Body of pancreas (tissue), 4 donors: Measurements from ENCODE around the gene FBXO21. TPM values are rescaled to one million over a fixed set of nuclear protein-coding genes. Genes with fewer than 3 reads are reported as not detected.
"Not testable (repeated sequence)": the region's sequence is repeated elsewhere in the genome, so short reads cannot be mapped to it uniquely, and the experiment has no call there.

Experiments
- ATAC-seq: fragments of 150-250 bp; one replicate; pipeline ENCODE4 v1.9.1; 2016
- DNase-seq, 4 donors: peaks; one replicate each; pipeline ENCODE4 v3.0.0-alpha.2; 2019
- H3K27ac ChIP-seq, 4 donors: fragments of 200-600 bp; sonication (generic); 1 replicate in 3 of 4; 2 replicates in 1 of 4; pipeline versions ENCODE4 v1.5.1 to v1.6.1; 2016 to 2019; ENCODE audit warnings: mild to moderate bottlenecking in 1 of 4, mixed read lengths in 1 of 4, moderate library complexity in 1 of 4
- H3K27me3 ChIP-seq, 2 donors: fragments of 200-600 bp; sonication (generic); one replicate each; pipeline ENCODE4 v1.6.0; 2016; ENCODE audit warnings: mild to moderate bottlenecking in 1 of 2
- H3K36me3 ChIP-seq, 2 donors: fragments of 200-600 bp; sonication (generic); replicated peaks in 1 of 2; 2 replicates each; pipeline ENCODE4 v1.5.1; 2016; ENCODE audit warnings: low read depth in 2 of 2; ENCODE audit not compliant: insufficient read depth in 1 of 2
- H3K4me1 ChIP-seq: fragments of 200-600 bp; sonication (generic); one replicate; pipeline ENCODE4 v1.6.0; 2016
- H3K4me3 ChIP-seq, 2 donors: fragments of 200-600 bp; sonication (generic); 1 replicate in 1 of 2; 2 replicates in 1 of 2; pipeline ENCODE4 v1.5.1; 2016 to 2019
- H3K9me3 ChIP-seq, 3 donors: fragments of 200-600 bp; sonication (generic); 1 replicate in 2 of 3; 2 replicates in 1 of 3; pipeline ENCODE4 v1.5.1; 2016
- POLR2A ChIP-seq, 3 donors: fragments of 450-650 bp; IDR thresholded peaks; one replicate each; pipeline ENCODE4 v1.6.1; 2016; ENCODE audit warnings: antibody characterized with exemption in 3 of 3, mild to moderate bottlenecking in 2 of 3
- WGBS, 2 donors: methylation state at CpG; one replicate each; pipeline ENCODE4 v1.1.5; 2017; 5-methylcytosine and 5-hydroxymethylcytosine counted together
- intact Hi-C: fragments of 100-400 bp; cut with DNase I; formaldehyde crosslinking; loops from one replicate; pipeline ENCODE4 v1.15.1; 2023
- total RNA-seq, 2 donors: library from RNA; depleted of rRNA; stranded (reverse); fragments of >200 nt; gene quantifications; one replicate each; pipeline ENCODE4 v1.1.0, GENCODE V29; 2016
- TF ChIP-seq, protein P1 (sequence below), 7 experiments: fragments of 450-650 bp in 4 of 7; fragments of 200-600 bp in 3 of 7; sonication (generic) in 3 of 7; IDR thresholded peaks; one replicate each; pipeline ENCODE4 v1.5.1; 2016 to 2019; ENCODE audit warnings: antibody characterized with exemption in 7 of 7

The FBXO21 gene
- total RNA-seq, 2 donors from 2014 or later: 43.6 to 76.5 TPM

DNA sequence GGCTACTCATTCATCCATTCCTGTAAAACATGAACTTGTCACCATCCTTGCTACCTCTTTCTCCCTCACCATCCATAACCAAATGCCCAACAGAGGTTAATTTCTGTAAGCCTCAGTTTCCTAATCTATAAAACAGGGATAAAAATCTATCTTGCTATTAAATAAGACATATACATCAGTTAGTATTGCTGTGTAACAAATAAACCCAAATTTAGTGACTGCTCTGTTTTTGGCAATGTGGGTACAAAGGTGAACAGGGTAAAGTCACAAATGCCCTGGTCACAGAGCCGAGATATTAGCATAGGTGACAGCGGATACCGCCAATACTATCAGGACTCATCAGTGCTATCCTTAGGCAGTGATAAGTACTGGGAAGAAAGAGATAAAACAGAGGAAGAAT lies 3.6 kb upstream of the FBXO21 start:
- DNase-seq: no peak
- no peaks in the 10 kb centered on the region for H3K36me3 ChIP-seq
- intact Hi-C loops: no loop called here
- peaks cover 13% of the 10 kb centered on the region for H3K4me1 ChIP-seq
- H3K27ac ChIP-seq: no peak overlapping the region
- H3K27me3 ChIP-seq: no peaks in the 10 kb centered on the region
- no peaks in the 10 kb centered on the region for H3K9me3 ChIP-seq
- 77 to 100% methylated on average over 3 of the region's 3 CpGs for WGBS, 2 donors
- no peak for TF ChIP-seq POLR2A (IDR thresholded peaks at IDR 0.05)
- TF ChIP-seq, protein P1, sequence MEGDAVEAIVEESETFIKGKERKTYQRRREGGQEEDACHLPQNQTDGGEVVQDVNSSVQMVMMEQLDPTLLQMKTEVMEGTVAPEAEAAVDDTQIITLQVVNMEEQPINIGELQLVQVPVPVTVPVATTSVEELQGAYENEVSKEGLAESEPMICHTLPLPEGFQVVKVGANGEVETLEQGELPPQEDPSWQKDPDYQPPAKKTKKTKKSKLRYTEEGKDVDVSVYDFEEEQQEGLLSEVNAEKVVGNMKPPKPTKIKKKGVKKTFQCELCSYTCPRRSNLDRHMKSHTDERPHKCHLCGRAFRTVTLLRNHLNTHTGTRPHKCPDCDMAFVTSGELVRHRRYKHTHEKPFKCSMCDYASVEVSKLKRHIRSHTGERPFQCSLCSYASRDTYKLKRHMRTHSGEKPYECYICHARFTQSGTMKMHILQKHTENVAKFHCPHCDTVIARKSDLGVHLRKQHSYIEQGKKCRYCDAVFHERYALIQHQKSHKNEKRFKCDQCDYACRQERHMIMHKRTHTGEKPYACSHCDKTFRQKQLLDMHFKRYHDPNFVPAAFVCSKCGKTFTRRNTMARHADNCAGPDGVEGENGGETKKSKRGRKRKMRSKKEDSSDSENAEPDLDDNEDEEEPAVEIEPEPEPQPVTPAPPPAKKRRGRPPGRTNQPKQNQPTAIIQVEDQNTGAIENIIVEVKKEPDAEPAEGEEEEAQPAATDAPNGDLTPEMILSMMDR (IDR thresholded peaks at IDR 0.05): no peak
- no peak for ATAC-seq
- no peak overlapping the region for H3K4me3 ChIP-seq

GRCh38 chr12:117192581-117192980 lies 2.3 kb upstream of the FBXO21 start:
- ATAC-seq, DNase-seq, H3K27me3 ChIP-seq, intact Hi-C loops, H3K36me3 ChIP-seq, H3K9me3 ChIP-seq, H3K27ac ChIP-seq, H3K4me3 ChIP-seq: not testable (repeated sequence)
- peaks cover 17% of the 10 kb centered on the region for H3K4me1 ChIP-seq
- 89 to 94% methylated on average over 9 of the region's 9 CpGs for WGBS, 2 donors

GRCh38 chr12:117192057-117192456 lies 1.8 kb upstream of the FBXO21 start:
- H3K36me3 ChIP-seq: no peaks in the 10 kb centered on the region
- no peak overlapping the region for H3K4me3 ChIP-seq
- 63 to 73% methylated on average over 2 of the region's 2 CpGs for WGBS, 2 donors
- TF ChIP-seq POLR2A (IDR thresholded peaks at IDR 0.05): no peak
- no peaks in the 10 kb centered on the region for H3K27me3 ChIP-seq
- peaks cover 17% of the 10 kb centered on the region for H3K4me1 ChIP-seq
- ATAC-seq (no peak), DNase-seq (peak in 3 of 4 donors; percentile 25 to 32 (median 28))
- H3K9me3 ChIP-seq: no peaks in the 10 kb centered on the region
- intact Hi-C loops: no loop called here
- no peak overlapping the region for H3K27ac ChIP-seq

- intact Hi-C loops: no loop called here
- DNase-seq (peak; percentile 28 to 41 (median 34)), ATAC-seq (peak; percentile 30)
- Histone ChIP-seq H3K4me1 (peaks cover 17% of the 10 kb centered on the region), H3K27ac (peak overlapping the region; percentile 30 to 86 (median 72)), H3K9me3 (no peaks in the 10 kb centered on the region), H3K4me3 (peak overlapping the region; percentile 54 to 59), H3K27me3 (no peaks in the 10 kb centered on the region), H3K36me3 (peaks cover 0 to 2% of the 10 kb centered on the region in 2 donors)
- WGBS, 2 donors: 0% methylated on average over 11 to 35 of the region's 52 CpGs
- TF ChIP-seq POLR2A (IDR thresholded peaks at IDR 0.05): no peak
- TF ChIP-seq, protein P1 (IDR thresholded peaks at IDR 0.05): no peak
Observed at GRCh38 chr12:117189725-117190209, 503 bp downstream of the FBXO21 start.

- Histone ChIP-seq H3K4me1 (peaks cover 17% of the 10 kb centered on the region), H3K9me3 (no peaks in the 10 kb centered on the region), H3K27me3 (no peaks in the 10 kb centered on the region), H3K4me3 (peak overlapping the region; percentile 54 to 59), H3K36me3 (peaks cover 0 to 5% of the 10 kb centered on the region in 2 donors), H3K27ac (peak overlapping the region; percentile 30 to 86 (median 72))
- WGBS, 2 donors: 31% methylated on average over 25 of the region's 25 CpGs
- DNase-seq (peak in 1 of 4 donors; percentile 12), ATAC-seq (no peak)
- TF ChIP-seq, protein P1 (IDR thresholded peaks at IDR 0.05): no peak
- TF ChIP-seq POLR2A (IDR thresholded peaks at IDR 0.05): peak in 2 of 3 donors; percentile 2 to 22
- intact Hi-C loops: no loop called here
Observed at GRCh38 chr12:117188961-117189724, 1.1 kb downstream of the FBXO21 start.
